Keratinocyte (primary cell): ENCODE results near the gene RNU7-1.

Source experiments
- EZH2 ChIP-seq: IDR thresholded peaks from one replicate; pipeline ENCODE4 v1.6.1; 2012; ENCODE audit warnings: inconsistent platforms, mild to moderate bottlenecking, low read length, moderate library complexity
- TF ChIP-seq, protein P1 (sequence below), 3 experiments: IDR thresholded peaks in 1 of 3; conservative IDR thresholded peaks in 1 of 3; optimal IDR thresholded peaks in 1 of 3; 2 replicates in 2 of 3; 3 replicates in 1 of 3; pipeline versions ENCODE3 to v1.5.1; 2011; ENCODE audit warnings: low read length in 3 of 3, mild to moderate bottlenecking in 3 of 3, moderate library complexity in 2 of 3, control low read depth in 1 of 3, inconsistent platforms in 1 of 3; ENCODE audit not compliant: insufficient read depth in 2 of 3; ENCODE audit errors: extremely low read depth in 1 of 3

DNA sequence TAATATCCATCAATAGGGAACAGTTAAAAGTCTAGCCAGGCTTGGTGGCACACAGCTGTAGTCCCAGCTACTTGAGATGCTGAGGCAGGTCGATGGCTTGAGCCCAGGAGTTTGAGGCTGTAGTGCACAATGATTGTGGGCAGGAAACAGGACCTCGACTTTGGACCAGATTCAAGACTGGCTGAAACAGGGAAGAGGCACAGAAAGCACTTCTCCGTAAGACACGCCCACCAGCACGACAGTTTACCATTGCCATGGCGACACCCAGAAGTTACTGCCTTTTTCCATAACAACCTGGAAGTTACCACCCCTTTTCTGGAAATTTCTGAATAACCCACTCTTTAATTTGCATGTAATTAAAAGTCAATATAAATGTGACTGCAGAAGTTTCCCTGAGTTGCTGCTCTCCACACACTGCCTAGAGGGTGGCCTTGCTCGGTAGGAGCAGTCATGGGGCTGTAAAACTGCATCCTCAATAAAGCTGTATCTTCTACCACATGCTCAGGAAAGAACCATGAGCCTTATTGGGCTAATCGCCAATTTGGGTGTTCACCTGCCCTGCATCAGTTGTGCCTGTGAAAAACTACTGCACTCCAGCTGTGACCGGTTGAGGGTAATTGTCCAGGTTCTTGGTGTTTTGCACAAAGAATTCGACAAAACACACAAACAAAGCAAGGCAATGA is 43.6 kb upstream of the RNU7-1 start:
- TF ChIP-seq, protein P1, sequence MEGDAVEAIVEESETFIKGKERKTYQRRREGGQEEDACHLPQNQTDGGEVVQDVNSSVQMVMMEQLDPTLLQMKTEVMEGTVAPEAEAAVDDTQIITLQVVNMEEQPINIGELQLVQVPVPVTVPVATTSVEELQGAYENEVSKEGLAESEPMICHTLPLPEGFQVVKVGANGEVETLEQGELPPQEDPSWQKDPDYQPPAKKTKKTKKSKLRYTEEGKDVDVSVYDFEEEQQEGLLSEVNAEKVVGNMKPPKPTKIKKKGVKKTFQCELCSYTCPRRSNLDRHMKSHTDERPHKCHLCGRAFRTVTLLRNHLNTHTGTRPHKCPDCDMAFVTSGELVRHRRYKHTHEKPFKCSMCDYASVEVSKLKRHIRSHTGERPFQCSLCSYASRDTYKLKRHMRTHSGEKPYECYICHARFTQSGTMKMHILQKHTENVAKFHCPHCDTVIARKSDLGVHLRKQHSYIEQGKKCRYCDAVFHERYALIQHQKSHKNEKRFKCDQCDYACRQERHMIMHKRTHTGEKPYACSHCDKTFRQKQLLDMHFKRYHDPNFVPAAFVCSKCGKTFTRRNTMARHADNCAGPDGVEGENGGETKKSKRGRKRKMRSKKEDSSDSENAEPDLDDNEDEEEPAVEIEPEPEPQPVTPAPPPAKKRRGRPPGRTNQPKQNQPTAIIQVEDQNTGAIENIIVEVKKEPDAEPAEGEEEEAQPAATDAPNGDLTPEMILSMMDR (optimal IDR thresholded peaks at IDR 0.05 in 1 of 3, IDR thresholded peaks at IDR 0.05 in 1 of 3, conservative IDR thresholded peaks at IDR 0.05 in 1 of 3; ENCODE audit: extremely low read depth in 1 of 3, insufficient read depth in 2 of 3, low read length in 3 of 3): no peak
- no peak for TF ChIP-seq EZH2
